Activated T-cell treated with anti-CD3 and anti-CD28 coated beads for 48 hours (primary cell): ENCODE results near the gene C4orf50.
"Not testable (repeated sequence)": the region's sequence is repeated elsewhere in the genome, so short reads cannot be mapped to it uniquely, and the experiment has no call there.

Experiments
- DNase-seq: peaks from one replicate; pipeline ENCODE4 v3.0.0-alpha.2; 2020; ENCODE audit warnings: low read depth

Gene C4orf50

GRCh38 chr4:5857199-5857598 lies 161.0 kb downstream of the C4orf50 start:
- DNase-seq, result no peak

DNA sequence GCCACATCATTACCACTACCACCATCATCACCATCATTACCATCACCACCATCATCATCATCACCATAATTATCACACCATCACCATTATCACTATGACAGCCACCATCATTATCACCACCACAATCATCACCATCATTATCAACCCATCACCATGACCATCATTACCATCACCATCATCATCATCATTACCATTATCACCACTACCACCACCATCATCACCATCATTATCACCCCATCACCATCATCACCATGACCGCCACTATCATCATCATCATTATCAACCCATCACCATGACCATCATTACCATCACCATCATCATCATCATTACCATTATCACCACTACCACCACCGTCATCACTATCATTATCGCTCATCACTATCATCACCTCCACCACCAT lies 161.9 kb downstream of the C4orf50 start:
- DNase-seq, result not testable (repeated sequence)

GRCh38 chr4:5854929-5855328 lies 163.3 kb downstream of the C4orf50 start:
- no peak for DNase-seq

- no peak for DNase-seq
Observed at GRCh38 chr4:5852523-5853202, 165.6 kb downstream of the C4orf50 start.

- DNase-seq, result no peak
Observed at GRCh38 chr4:5851637-5852301, 166.5 kb downstream of the C4orf50 start.
